Raji (cell line): ENCODE measurements around the gene MARCHF6.

Experiments
- POLR2A ChIP-seq: IDR thresholded peaks from 2 replicates; pipeline ENCODE4 v1.6.1; 2011; ENCODE audit warnings: low read depth, low read length, control low read depth; ENCODE audit not compliant: insufficient read depth

Gene MARCHF6

DNA sequence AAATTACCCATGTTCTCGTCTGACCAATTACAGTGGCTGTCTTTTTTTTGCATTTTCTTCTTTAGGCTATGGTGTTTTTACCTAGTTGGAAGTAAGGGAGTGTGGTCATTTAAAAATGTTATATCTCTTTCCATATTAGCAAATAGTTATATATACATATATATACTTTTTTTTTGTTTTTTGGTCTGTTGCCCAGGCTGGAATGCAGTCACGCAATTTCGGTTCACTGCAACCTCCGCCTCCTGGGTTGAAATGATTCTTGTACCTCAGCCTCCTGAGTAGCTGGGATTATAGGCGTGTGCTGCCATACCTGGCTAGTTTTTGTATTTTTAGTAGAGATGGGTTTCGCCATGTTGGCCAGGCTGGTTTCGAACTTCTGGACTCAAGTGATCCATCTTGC is 12.3 kb downstream of the MARCHF6 start:
- no peak for TF ChIP-seq POLR2A

DNA sequence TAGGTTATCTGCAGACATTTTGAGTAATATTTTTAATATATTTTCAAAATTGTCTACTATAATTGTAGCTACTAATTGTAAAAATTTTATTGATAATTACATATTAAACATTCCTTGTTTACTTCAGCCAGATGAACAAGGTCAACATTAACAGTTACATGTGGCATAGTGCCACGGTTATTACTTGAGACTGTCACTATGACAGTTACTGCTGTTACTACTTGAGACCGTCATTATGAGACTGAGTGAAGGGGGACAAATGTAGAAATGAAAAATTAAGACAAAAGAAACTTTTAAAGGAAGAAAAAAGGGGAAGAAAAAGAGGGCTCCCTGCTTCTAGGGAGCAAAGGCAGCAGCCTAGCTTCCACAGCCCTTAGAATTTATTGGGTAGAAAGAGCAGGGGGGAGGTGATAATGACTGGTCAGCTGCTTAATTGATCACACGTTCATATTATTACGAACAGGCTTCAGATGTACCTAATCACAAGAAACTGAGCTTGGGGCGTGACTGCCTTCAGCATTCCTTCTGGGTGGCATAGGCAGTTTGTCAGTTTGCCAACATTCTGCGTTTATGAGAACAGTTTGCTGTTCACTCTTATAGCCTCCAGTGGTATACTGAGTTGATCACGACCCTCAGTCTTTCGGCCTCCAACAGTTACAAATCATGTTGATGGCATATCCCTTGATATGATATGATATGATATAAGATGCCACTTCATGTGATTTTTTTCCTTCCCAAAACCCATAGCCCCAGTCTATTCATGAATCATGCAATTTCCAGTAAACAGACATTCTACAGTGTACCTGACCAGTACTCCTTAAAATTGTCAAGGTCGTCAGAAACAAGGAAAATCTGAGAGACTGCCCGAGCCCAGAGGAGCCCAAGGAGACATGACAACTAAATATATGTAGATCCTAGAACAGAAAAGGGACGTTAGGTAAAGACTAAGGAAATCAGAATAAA is 13.1 kb downstream of the MARCHF6 start:
- no peak for TF ChIP-seq POLR2A

DNA sequence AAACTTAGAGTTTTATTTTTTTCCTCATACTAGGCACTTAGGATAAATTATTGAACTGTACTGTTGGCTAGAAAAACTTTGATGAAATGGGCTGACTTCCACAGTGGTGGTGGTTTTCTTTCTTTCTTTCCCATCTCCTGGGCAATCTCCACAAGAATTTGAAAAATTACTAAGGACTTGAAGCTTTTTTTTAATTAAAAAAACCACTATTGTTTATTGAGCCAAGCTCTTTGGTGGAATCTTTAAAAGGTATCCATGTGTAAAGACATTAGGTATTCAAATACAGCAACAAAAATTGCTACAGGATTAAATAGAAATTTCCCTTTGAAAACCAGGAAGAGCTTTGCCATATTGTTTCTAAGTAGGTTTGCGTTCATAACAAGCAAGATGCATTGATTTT is 14.1 kb downstream of the MARCHF6 start:
- TF ChIP-seq POLR2A, result no peak

DNA sequence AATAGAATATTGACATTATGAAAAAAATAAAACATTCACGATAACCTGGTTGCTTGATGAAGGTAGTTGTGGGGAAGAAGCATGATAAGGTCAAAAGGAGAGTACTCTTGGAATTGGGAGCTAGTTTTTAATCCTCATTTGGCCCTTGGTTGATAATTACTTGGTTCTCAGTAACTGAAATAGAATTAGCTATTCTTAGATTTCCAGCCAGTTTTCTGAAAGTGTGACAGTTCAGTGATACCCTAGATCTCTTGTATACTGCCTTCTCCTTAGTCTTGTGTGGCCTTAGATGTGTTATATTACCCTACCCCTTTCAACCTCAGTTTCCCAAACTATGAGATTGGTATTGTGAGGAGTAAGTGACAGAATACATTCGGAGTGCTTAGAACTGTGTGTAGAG is 17.4 kb downstream of the MARCHF6 start:
- no peak for TF ChIP-seq POLR2A

DNA sequence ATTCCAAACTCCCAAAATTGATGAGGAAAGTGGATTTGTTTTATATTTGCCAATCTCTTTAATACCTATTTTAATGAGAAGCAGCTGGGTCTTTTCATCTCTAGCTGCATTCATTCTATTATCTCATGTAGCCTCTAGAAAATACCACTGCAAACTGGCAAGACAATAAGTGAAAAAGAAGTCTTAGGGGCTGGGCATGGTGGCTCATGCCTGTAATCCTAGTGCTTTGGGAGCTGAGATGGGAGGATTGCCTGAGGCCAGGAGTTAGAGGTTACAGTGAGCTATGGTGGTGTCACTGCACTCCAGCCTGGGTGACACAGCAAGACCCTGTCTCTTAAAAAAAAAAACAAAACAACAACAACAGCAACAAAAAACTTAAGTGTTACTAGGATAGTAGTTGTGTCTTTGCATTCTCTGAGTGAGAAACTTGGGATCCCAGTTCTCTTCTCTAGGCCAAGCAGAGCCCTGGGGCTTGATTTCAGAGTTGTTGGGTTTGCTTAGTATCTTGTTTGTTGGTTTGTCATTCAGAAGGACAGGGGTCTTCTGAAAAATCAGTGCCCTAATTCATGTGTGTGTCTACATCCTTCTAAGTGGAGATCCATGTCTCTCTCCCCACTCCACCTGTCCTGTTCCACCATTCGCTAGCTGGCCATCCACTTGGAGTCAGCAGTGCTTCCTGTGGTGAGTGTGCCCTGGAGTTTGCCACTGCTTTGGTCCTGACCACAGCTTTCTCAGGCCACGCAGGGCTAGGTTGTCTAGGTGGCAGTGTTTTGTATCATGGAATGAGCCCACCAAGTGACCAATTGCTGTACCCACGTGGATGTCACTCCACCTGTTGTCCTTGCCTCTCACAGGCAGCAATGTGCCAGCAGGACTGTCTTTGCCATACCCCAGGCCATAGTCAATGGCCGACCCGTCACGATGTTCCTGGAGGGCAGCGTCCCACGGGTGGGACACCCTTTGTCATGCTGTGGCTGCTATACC is 19.5 kb downstream of the MARCHF6 start:
- TF ChIP-seq POLR2A, result no peak

DNA sequence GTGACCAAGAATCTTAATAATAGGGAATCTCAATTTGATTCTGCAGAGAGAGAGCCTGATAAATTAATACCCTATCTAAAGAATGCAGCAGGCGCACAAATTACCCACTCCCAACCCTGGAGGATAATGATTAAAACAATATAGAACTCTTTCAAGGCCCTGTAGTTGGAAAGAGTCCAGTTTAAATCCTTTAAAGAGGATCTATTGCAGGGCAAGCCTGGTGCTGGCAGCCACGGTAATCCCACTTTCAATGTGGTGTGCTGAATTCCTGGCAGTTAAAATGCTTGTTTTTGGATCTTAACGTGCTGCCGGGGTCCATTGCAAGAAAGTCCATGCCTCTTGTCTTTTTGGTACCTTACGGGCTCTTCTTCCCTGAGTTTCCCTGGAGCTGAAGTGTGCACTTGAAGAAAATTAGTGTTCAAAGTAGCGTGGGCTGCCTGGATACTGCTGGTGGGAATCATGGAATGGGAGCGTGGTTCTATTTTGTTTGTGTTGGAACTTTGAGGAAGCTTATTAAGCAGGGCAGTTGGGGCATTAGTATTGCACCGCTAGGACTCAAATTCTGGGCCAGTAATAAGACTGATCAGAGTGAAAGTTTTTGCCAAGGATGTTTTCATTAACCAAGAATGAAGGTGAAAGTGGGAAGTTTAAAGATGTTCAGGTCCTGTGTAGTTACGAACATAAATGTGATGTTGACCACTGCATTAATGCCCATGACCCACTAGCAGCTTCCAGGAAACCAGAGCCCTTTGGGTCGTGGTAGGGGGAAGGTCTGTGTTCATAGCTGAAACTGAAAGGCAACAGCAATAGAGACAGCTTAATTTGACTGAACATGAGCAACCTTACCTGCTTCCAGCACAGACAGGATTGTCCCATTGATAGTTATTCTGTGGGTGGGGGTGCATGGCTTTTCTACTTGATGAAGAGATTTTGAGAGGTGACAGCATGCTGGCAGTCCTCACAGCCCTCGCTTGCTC is 20.8 kb downstream of the MARCHF6 start:
- TF ChIP-seq POLR2A, result no peak

DNA sequence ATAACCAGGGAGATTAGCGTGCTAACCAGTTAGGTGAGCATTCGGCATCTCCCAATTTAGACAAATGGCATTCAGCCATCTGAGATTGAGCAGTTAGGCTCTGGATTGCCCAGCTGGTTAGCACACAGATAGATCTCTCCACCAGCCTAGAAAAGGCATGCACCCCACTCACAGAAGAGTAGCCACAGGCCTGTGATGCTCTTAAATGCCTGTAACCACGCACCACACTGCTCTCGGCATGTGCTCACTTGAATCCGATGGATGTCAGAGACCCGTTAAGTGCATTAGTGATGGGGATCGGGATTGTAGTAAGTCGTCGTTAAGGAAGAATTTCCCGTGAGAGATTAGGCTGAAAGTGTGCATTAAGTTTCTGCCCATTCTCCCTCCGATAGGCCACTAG is 23.0 kb downstream of the MARCHF6 start:
- no peak for TF ChIP-seq POLR2A

DNA sequence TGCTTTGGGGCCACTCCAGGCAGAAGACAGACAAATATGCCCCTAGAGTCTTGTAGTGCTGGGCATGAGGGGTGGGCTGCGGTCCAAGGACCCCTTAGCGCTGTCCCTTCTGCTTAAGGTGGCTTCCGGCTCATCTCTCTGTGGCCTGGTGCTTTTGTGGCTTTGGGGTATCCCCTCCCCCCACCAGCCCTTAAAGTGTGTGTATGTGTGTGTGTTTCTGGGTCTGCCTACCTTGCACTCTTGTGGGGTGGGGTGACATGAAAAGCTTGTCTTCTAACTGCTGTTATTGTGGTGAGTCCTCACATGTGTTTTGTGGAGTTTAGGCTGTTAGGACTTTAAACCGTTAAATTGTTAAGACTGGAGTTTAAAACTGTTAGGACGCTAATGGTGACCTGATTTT is 23.6 kb downstream of the MARCHF6 start:
- TF ChIP-seq POLR2A, result no peak

DNA sequence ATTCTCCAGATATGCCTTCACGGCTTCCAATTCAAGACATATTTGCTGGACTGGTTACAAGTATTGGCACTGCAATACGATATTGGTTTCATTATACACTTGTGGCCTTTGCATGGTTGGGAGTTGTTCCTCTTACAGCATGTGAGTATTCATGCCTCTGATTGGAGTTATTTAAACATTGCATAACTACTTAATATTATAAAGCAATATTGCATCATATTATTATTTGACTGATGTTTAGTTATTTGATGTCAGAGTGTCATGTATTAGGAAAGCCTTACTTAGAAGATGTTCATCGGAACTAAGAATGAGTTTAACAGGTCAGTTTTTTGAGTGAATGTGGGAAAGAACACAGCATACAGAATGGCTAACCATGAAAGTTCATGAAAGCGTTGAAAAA is 28.3 kb downstream of the MARCHF6 start:
- no peak for TF ChIP-seq POLR2A

DNA sequence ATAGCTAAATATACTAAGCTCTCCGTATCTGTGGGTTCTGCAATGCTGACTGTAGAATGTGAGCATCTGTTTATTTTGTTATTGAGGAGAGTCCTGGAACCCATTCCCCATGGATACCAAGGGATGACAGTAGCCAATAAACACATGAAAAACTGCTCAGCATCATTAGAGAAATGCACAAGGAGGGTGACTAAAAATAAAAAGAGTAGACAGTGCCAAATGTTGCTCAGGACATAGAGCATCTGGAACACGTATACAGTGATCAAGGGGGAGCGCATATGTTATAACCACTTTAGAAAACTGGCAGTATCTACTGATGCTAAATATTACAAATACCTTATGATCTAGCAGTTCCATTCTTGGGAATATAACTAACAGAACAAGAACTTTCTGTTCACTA is 31.0 kb downstream of the MARCHF6 start:
- no peak for TF ChIP-seq POLR2A

DNA sequence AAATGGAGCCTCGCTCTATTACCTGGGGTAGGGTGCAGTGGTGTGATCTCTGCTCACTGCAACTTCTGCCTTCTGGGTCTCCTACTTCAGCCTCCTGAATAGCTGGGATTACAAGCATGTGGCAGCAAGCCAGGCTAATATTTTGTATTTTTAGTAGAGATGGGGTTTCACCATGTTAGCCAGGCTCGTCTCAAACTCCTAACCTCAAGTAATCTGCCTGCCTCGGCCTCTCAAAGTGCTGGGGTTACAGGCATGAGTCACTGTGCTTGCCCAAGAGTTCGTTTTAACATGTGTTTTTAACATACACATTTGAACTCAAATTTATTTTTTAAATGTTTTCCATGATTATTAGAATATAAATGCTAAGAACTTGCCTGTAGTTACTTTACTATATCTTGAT is 34.2 kb downstream of the MARCHF6 start:
- TF ChIP-seq POLR2A, result no peak

DNA sequence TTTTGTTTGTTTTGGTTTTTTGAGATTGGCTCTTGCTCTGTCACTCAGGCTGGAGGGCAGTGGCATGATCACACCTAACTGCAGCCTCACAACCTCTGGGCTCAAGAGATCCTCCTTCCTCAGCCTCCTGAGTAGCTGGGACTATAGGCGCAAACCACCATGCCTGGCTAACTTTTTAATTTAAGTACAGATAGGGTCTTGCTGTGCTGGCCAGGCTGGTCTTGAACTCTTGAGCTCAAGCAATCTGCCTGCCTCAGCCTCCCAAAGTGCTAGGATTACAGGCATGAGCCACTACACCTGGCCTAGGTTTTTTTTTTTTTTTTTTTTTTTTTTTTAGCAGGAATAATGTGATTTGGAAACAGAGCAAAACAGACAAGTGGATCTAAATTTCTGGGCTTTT is 37.6 kb downstream of the MARCHF6 start:
- no peak for TF ChIP-seq POLR2A

DNA sequence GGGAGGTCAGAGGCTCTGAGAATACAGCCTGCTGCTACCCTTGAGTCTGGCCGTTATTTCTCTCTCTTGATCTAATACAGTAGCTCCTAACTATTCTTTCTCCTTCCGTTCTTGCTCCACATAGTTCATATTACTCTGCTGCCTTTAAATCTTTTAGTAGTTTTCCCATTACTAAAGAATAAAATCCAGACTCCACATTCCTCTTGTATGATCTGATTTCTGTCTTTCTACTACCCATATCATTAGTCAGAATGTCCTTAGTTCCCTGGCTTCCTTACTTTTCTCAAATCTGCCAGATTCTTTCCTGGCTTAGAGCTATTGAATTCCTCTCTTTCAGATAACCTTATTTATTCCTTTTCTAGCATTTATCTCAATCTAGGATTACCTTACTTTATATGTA is 40.0 kb downstream of the MARCHF6 start:
- TF ChIP-seq POLR2A, result no peak

DNA sequence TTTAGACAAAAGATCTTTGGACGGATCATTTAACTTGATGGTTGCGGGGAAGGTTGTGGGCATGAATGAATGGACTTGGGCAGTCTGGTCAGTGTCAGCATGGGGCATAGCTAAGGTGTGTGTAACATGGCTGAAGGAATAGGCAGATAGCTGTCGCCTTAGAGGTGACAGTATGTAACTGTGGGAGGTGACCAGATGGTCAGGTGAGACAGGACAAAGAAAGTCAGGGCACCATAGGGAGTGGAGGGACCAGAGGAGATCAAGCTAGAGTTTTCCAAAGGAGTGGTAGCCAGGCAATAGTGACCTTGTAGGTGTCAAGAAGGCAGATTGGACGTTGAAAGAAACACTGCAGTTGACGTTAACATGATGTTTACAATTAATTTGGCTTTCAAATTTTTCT is 43.1 kb downstream of the MARCHF6 start:
- TF ChIP-seq POLR2A, result no peak

DNA sequence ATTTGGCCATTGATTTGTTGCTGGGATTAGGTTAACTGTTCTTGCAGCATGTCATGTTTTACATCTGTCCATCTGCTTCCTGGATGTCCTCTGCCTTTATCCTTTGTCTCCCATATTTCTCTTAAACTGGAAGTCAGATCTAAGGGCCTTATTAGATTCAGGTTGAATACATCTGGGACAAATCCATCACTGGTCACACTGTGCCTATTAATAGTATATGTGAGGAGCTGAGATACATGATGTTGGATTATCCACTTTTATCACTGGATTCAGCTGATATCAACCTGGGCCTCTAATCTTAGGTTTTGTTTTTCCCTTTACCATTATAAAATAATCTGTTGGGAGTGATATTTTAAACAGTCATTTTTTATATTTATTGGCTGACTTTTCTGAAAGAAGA is 46.3 kb downstream of the MARCHF6 start:
- TF ChIP-seq POLR2A, result no peak
